MCF 10A (cell line): ENCODE results near the gene OR5A1. TPM values are rescaled to one million over a fixed set of nuclear protein-coding genes. Genes with fewer than 3 reads are reported as not detected.
"Not testable (repeated sequence)": the region's sequence is repeated elsewhere in the genome, so short reads cannot be mapped to it uniquely, and the experiment has no call there.

Source experiments
- BruUV-seq: library from RNA; stranded (reverse); fragments of 400-500 nt; replicated peaks from 2 replicates; lab custom pipeline; 2021; lab: Mats Ljungman, UMichigan
- CTCF ChIA-PET: fragments of 300-600 bp; sonication (Branson Sonifier 250); formaldehyde crosslinking; extraction: SDS; loops from one replicate; lab custom pipeline; 2021; ENCODE audit warnings: antibody characterized with exemption, inconsistent platforms; lab: Yijun Ruan, JAX
- POLR2A ChIA-PET: fragments of 300-600, 350-650 bp; sonication (Branson Sonifier 250); formaldehyde crosslinking; extraction: SDS; loops from one replicate; lab custom pipeline; 2020; ENCODE audit warnings: antibody characterized with exemption, inconsistent platforms; lab: Yijun Ruan, JAX
- DNase-seq: peaks from one replicate; pipeline ENCODE4 v3.0.0-alpha.2; 2018; ENCODE audit not compliant: unreplicated experiment
- H3K27ac Mint-ChIP-seq: one replicate; pipeline ENCODE4 v1.8.0; 2022; ENCODE audit warnings: mild to moderate bottlenecking, low read depth, mixed read lengths; ENCODE audit not compliant: unreplicated experiment
- H3K27me3 Mint-ChIP-seq: one replicate; pipeline ENCODE4 v1.8.0; 2022; ENCODE audit warnings: mixed read lengths; ENCODE audit not compliant: insufficient read depth, unreplicated experiment
- H3K36me3 Mint-ChIP-seq: one replicate; pipeline ENCODE4 v1.8.0; 2022; ENCODE audit warnings: mild to moderate bottlenecking, moderate library complexity, mixed read lengths; ENCODE audit not compliant: insufficient read depth, unreplicated experiment
- H3K4me1 Mint-ChIP-seq: one replicate; pipeline ENCODE4 v1.8.0; 2022; ENCODE audit warnings: mixed read lengths; ENCODE audit not compliant: insufficient read depth, unreplicated experiment
- H3K4me3 Mint-ChIP-seq: one replicate; pipeline ENCODE4 v1.8.0; 2022; ENCODE audit warnings: mild to moderate bottlenecking, moderate library complexity, mixed read lengths; ENCODE audit not compliant: unreplicated experiment
- H3K9me3 Mint-ChIP-seq: one replicate; pipeline ENCODE4 v1.8.0; 2022; ENCODE audit warnings: mixed read lengths; ENCODE audit not compliant: unreplicated experiment
- intact Hi-C: fragments of 100-400 bp; cut with micrococcal nuclease; formaldehyde crosslinking; loops from 2 replicates; pipeline ENCODE4 v1.14.1; 2022
- total RNA-seq: library from RNA; stranded (reverse); gene quantifications from 2 replicates; pipeline ENCODE4 v1.2.3, GENCODE V29; 2022
- TF ChIP-seq, protein P1 (sequence below): fragments of 200-600 bp; IDR thresholded peaks from one replicate; pipeline ENCODE4 v1.8.0; 2022; ENCODE audit warnings: antibody characterized with exemption, mild to moderate bottlenecking; ENCODE audit not compliant: unreplicated experiment

OR5A1 gene
- total RNA-seq, 1 experiment from 2014 or later: not detected

DNA sequence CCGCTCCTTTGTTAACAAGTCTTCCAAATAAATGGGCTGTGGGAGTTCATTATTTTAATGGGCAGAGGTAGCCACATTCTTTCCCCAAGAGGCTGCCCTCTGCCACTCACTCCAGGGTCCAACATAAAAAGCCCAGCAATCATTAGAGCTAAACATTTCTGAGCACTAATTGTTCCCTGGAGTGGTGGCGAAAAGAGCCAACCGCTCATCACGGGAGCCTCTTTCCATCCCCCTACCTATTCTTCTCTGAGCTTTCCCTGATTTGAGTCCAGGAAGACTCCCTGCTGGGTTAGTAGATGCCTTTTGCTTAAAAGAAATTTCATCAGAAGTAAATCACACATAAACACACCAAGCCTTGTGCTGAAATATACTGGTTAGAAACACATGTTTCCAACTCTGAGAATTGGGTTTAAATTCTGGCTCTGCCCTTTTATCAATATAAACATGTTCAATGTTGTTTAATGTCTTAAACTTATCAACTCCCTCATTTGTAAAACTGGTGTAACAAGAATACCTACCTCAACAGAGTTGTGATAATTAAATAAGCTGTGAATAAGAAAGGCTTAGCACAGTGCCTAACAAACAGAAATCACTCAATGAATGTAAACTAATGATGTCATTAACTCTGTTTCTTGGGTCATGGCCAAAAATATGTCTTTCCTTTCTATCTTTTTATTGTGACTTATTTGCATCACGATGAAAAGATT, 9.8 kb upstream of the OR5A1 start, which contains the start of gene OR5A2:
TSS of gene OR5A2 (minus strand) at position 53 of the 707 bp plus-strand sequence. CDS start 3,460 bp downstream, outside the sequence.
- no peak within 1 kb of the TSS for H3K27ac Mint-ChIP-seq
- H3K9me3 Mint-ChIP-seq: no peaks in the 10 kb centered on the region
- BruUV-seq: no TSS peak
- intact Hi-C loops: no loop called here
- TF ChIP-seq, protein P1, sequence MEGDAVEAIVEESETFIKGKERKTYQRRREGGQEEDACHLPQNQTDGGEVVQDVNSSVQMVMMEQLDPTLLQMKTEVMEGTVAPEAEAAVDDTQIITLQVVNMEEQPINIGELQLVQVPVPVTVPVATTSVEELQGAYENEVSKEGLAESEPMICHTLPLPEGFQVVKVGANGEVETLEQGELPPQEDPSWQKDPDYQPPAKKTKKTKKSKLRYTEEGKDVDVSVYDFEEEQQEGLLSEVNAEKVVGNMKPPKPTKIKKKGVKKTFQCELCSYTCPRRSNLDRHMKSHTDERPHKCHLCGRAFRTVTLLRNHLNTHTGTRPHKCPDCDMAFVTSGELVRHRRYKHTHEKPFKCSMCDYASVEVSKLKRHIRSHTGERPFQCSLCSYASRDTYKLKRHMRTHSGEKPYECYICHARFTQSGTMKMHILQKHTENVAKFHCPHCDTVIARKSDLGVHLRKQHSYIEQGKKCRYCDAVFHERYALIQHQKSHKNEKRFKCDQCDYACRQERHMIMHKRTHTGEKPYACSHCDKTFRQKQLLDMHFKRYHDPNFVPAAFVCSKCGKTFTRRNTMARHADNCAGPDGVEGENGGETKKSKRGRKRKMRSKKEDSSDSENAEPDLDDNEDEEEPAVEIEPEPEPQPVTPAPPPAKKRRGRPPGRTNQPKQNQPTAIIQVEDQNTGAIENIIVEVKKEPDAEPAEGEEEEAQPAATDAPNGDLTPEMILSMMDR: no peak
- POLR2A ChIA-PET: no interaction called here
- DNase-seq: no peak
- CTCF ChIA-PET: interaction anchor here (0.6 to 2.6 kb wide), 5 partner anchors 9 to 256 kb away, joined by 3 to 16 read pairs (median 3); partner anchors contain the start of genes DTX4 and OR5A1
- H3K36me3 Mint-ChIP-seq: no peaks in the 10 kb centered on the region
- H3K27me3 Mint-ChIP-seq: peaks cover 33% of the 10 kb centered on the region
- H3K4me3 Mint-ChIP-seq: no peak within 1 kb of the TSS
- no peaks in the 10 kb centered on the region for H3K4me1 Mint-ChIP-seq

DNA sequence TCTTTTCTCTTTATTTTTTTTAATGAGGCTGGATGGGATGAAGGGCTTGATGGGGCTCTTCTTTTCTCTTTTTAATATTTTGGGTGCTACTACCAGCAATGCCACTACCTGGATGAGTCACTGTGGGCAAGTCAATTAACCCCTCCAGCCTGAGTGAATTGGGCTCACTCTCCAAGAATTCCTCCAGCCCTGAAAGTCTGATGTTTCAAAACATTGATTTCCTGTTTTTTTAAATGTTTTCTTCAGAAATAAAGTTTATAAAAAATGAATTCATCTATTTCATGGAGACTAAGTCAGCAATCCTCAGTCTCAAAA, 9.2 kb upstream of the OR5A1 start:
- intact Hi-C loops: no loop called here
- no peaks in the 10 kb centered on the region for H3K9me3 Mint-ChIP-seq
- TF ChIP-seq, protein P1: no peak
- H3K27ac Mint-ChIP-seq: no peak overlapping the region
- CTCF ChIA-PET: interaction anchor here (1.2 to 1.6 kb wide), 2 partner anchors 9 to 11 kb away, joined by 3 to 8 read pairs; partner anchors contain the start of gene OR5A1
- H3K36me3 Mint-ChIP-seq: no peaks in the 10 kb centered on the region
- DNase-seq: peak; percentile 9
- H3K27me3 Mint-ChIP-seq: peaks cover 39% of the 10 kb centered on the region
- no peak overlapping the region for H3K4me3 Mint-ChIP-seq
- H3K4me1 Mint-ChIP-seq: no peaks in the 10 kb centered on the region
- no TSS peak for BruUV-seq
- POLR2A ChIA-PET: no interaction called here

DNA sequence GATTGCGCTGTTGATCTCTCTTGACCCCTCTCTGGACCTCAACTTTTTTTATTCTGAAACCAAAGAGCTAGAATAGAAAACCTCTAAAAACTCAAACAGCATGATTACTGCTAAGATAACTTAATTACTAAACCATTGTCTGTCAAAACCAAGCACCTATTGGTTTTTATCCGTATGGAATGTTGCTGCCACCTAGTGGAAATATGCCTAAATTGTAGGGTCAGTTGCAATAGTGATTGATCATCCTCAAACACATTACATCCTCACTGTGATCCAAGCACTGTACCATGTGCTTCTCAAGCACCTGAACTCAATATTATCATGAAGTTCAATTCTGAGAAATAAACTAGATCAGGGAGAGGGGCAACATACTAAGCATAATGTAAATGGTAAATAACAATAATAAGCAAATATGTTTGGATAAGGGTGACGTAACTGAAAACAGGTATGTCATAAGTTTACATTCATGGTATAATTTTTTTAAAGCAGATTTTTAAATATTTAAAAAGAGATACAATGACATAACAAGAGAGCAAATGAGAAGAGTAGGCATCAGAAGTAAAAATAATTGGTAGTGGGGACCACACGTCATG, 6.2 kb upstream of the OR5A1 start:
- H3K4me1 Mint-ChIP-seq: no peaks in the 10 kb centered on the region
- H3K4me3 Mint-ChIP-seq: no peak overlapping the region
- ChIA-PET CTCF (interaction anchor here (0.7 to 3.5 kb wide), 25 partner anchors 9 to 290 kb away, joined by 3 to 32 read pairs (median 4); partner anchors contain the start of gene DTX4), POLR2A (interaction anchor here (0.6 to 1.0 kb wide), 2 partner anchors 255 to 257 kb away, joined by 3 read pairs; no protein-coding TSS in a partner anchor)
- H3K27ac Mint-ChIP-seq: no peak overlapping the region
- intact Hi-C loops: loop anchor here (1.0 to 2.0 kb wide), 5 partner anchors 145 to 288 kb away; partner anchors contain the start of gene FAM111A
- TF ChIP-seq, protein P1: peak; percentile 73
- H3K36me3 Mint-ChIP-seq: no peaks in the 10 kb centered on the region
- no TSS peak for BruUV-seq
- no peaks in the 10 kb centered on the region for H3K9me3 Mint-ChIP-seq
- H3K27me3 Mint-ChIP-seq: peaks cover 50% of the 10 kb centered on the region
- peak; percentile 73 for DNase-seq

DNA sequence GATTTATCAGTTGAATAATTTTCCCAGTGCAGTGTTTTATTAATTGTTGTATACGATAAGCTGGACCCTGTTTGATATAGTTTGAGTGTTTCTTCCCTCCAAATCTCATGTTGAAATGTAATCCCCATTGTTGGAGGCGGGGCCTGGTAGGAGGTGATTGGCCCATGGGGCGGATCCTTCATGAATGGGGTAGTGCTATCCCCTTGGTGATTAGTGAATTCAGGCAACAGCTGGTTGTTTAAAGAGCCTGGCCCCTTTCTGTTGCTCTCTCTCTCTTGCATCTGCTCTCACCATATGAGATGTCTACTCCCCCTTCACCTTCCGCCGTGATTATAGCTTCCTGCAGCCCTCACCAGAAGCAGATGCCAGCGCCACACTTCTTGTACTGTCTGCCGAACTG, 1.5 kb downstream of the OR5A1 start:
- H3K4me1 Mint-ChIP-seq: no peaks in the 10 kb centered on the region
- ChIA-PET CTCF (interaction anchor here (0.9 to 1.3 kb wide), 3 partner anchors 8 to 1350 kb away, joined by 4 to 8 read pairs (median 6); partner anchors contain the start of gene DTX4), POLR2A (interaction anchor here (0.6 kb wide), 1 partner anchor 640 kb away, joined by 4 read pairs; no protein-coding TSS in a partner anchor)
- H3K27me3 Mint-ChIP-seq: peaks cover 59% of the 10 kb centered on the region
- H3K9me3 Mint-ChIP-seq: no peaks in the 10 kb centered on the region
- H3K27ac Mint-ChIP-seq: no peak overlapping the region
- intact Hi-C loops: no loop called here
- no peak overlapping the region for H3K4me3 Mint-ChIP-seq
- no TSS peak for BruUV-seq
- no peaks in the 10 kb centered on the region for H3K36me3 Mint-ChIP-seq
- TF ChIP-seq, protein P1: no peak
- no peak for DNase-seq

DNA sequence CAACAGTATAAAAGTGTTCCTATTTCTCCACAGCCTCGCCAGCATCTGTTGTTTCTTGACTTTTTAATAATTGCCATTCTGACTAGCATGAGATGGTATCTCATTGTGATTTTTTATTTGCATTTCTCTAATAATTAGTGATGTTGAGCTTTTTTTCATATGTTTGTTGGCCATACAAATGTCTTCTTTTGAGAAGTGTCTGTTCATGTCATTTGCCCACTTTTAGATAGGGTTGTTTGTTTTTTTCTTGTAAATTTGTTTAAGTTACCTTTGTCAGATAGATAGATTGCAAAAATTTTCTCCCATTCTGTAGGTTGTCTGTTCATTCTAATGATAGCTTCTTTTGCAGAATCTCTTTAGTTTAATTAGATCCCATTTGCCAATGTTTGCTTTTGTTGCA, 9.4 kb downstream of the OR5A1 start:
- CTCF ChIA-PET: interaction anchor here (0.7 to 1.2 kb wide), 3 partner anchors 17 to 51 kb away, joined by 3 read pairs; no protein-coding TSS in a partner anchor
- DNase-seq, H3K4me3 Mint-ChIP-seq, intact Hi-C loops, H3K4me1 Mint-ChIP-seq, H3K9me3 Mint-ChIP-seq, H3K36me3 Mint-ChIP-seq, POLR2A ChIA-PET, H3K27ac Mint-ChIP-seq, BruUV-seq: not testable (repeated sequence)
- H3K27me3 Mint-ChIP-seq: peaks cover 12% of the 10 kb centered on the region
